Vagina (tissue), 2 donors: Measurements from ENCODE around the gene DHX8.
"Not testable (repeated sequence)": the region's sequence is repeated elsewhere in the genome, so short reads cannot be mapped to it uniquely, and the experiment has no call there.

Experiments
- POLR2A ChIP-seq, 2 donors: fragments of 450-650 bp; IDR thresholded peaks; one replicate each; pipeline ENCODE4 v1.6.1; 2017; ENCODE audit warnings: antibody characterized with exemption in 2 of 2, mild to moderate bottlenecking in 2 of 2, moderate library complexity in 2 of 2
- POLR2AphosphoS5 ChIP-seq, 2 donors: sonication (generic); formaldehyde crosslinking; IDR thresholded peaks; one replicate each; pipeline ENCODE4 v1.9.0; 2017; ENCODE audit warnings: antibody characterized with exemption in 2 of 2, mild to moderate bottlenecking in 2 of 2, low read depth in 1 of 2; ENCODE audit not compliant: insufficient read depth in 1 of 2
- TF ChIP-seq, protein P1 (sequence below), 3 experiments: fragments of 450-650 bp in 2 of 3; fragments of 200-600 bp in 1 of 3; sonication (generic) in 1 of 3; IDR thresholded peaks; one replicate each; pipeline ENCODE4 v1.5.1; 2017 to 2019; ENCODE audit warnings: antibody characterized with exemption in 3 of 3, mild to moderate bottlenecking in 2 of 3, moderate library complexity in 2 of 3

DNA sequence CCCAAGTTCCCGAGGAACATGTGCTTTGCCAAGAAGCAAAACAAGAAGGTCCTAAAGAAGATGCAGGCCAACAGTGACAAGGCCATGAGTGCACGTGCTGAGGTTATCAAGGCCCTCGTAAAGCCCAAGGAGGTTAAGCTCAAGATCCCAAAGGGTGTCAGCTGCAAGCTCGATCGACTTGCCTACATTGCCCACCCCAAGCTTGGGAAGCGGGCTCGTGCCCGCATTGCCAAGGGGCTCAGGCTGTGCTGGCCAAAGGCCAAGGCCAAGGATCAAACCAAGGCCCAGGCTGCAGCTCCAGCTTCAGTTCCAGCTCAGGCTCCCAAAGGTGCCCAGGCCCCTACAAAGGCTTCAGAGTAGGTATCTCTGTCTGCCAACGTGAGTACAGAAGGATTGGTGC lies 7.5 kb upstream of the DHX8 start:
- TF ChIP-seq POLR2AphosphoS5 (IDR thresholded peaks at IDR 0.05; ENCODE audit: insufficient read depth in 1 of 2, low read depth in 1 of 2); POLR2A (IDR thresholded peaks at IDR 0.05): not testable (repeated sequence)
- TF ChIP-seq, protein P1, sequence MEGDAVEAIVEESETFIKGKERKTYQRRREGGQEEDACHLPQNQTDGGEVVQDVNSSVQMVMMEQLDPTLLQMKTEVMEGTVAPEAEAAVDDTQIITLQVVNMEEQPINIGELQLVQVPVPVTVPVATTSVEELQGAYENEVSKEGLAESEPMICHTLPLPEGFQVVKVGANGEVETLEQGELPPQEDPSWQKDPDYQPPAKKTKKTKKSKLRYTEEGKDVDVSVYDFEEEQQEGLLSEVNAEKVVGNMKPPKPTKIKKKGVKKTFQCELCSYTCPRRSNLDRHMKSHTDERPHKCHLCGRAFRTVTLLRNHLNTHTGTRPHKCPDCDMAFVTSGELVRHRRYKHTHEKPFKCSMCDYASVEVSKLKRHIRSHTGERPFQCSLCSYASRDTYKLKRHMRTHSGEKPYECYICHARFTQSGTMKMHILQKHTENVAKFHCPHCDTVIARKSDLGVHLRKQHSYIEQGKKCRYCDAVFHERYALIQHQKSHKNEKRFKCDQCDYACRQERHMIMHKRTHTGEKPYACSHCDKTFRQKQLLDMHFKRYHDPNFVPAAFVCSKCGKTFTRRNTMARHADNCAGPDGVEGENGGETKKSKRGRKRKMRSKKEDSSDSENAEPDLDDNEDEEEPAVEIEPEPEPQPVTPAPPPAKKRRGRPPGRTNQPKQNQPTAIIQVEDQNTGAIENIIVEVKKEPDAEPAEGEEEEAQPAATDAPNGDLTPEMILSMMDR (IDR thresholded peaks at IDR 0.05) = not testable (repeated sequence)
